ENCODE results near the gene MTREX.

Gene MTREX

DNA sequence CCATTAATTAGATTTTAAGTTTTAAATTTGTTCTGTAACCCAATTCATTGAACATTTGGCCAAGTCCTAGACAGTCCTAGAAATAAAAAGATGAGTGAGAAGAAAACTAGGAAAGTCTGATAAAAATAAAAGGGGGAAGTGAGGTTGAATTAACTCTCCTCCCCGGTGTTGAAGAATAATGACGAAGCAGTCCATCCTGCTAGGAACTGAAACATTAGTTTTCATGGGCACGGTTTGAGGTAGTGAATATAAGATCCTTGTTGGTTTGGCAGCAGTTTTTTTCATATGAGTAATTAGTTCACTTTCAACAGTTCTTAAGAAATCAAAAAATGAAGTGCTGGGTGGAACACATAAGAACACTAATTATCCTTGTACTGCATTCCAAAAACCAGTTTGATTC is 103.1 kb downstream of the MTREX start:
- no peak overlapping the region for H3K27ac Mint-ChIP-seq
- DNase-seq (no peak), ATAC-seq (replicated peaks) (peak; percentile 91 to 93)
- H3K4me1 Mint-ChIP-seq: peaks cover 3 to 6% of the 10 kb centered on the region in 2 donors
- no peaks in the 10 kb centered on the region for H3K9me3 Mint-ChIP-seq
- peaks cover 22 to 42% of the 10 kb centered on the region in 2 donors for H3K36me3 Mint-ChIP-seq
- H3K27me3 Mint-ChIP-seq: no peaks in the 10 kb centered on the region
- H3K4me3 Mint-ChIP-seq: no peak overlapping the region

DNA sequence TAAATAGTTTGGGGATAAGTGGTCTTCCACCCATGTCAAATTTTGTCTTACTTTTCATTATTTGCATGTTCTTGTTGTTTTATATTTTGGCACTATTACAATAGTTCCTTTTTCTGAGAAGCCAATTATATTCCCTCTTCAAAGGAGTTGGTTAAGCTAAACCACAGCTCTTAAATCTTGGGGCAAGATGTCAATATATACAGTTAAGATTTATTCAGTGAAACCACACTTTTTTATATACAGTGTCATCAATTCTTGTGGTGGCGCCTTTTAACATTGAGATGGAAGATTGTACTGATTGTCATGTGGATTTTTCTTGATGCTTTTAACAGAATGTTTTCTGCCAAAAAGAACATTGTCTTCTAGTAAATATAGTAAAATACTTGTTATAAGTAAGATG is 104.1 kb downstream of the MTREX start:
- H3K27ac Mint-ChIP-seq: no peak overlapping the region
- ATAC-seq (replicated peaks) (no peak), DNase-seq (no peak)
- H3K27me3 Mint-ChIP-seq: no peaks in the 10 kb centered on the region
- H3K4me3 Mint-ChIP-seq: no peak overlapping the region
- no peaks in the 10 kb centered on the region for H3K9me3 Mint-ChIP-seq
- peaks cover 3 to 6% of the 10 kb centered on the region in 2 donors for H3K4me1 Mint-ChIP-seq
- H3K36me3 Mint-ChIP-seq: peaks cover 21 to 41% of the 10 kb centered on the region in 2 donors

DNA sequence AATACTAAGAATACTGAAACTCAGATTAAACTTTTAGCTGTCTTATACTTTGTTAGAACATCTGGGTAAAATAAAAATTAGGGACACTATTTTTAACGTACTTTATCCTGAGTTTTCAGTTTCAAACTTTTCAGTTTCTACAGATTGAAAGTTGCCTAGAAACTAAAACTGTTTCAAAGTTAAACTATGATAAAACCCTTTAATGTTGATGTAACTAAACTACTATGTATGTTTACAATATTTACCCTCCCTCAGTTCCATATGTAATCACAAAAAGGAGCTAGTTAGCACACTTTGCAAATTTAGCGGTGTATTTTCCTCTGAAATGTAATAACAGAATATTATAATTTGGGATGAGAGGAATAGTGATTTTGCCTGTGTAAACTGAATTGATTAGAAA is 105.9 kb downstream of the MTREX start:
- ATAC-seq (replicated peaks) (no peak), DNase-seq (no peak)
- H3K27ac Mint-ChIP-seq: no peak overlapping the region

DNA sequence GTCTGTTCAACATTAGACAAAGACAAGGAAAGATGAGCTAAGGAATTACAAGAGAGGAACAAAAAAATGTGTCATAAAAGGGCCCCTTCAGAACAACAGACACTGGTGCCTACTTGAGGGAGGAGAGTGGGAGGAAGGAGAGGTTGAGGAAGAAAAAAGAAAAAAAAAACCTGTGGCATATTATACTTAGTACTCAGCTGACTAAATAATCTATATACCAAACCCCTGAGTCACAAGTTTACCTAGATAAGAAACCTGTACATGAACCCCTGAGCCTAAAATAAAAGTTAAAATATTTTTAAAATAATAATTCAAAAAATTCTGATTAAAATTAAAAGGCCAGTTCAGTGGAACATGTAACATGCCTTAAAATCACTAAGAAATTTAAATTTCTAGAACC is 107.3 kb downstream of the MTREX start:
- H3K36me3 Mint-ChIP-seq: peaks cover 17 to 42% of the 10 kb centered on the region in 2 donors
- no peak overlapping the region for H3K4me3 Mint-ChIP-seq
- H3K27ac Mint-ChIP-seq: no peak overlapping the region
- no peaks in the 10 kb centered on the region for H3K9me3 Mint-ChIP-seq
- no peak for DNase-seq
- ATAC-seq (replicated peaks): no peak
- no peaks in the 10 kb centered on the region for H3K27me3 Mint-ChIP-seq
- H3K4me1 Mint-ChIP-seq: peaks cover 0 to 6% of the 10 kb centered on the region in 2 donors

More for the DNA sequence above, 105.9 kb downstream of the MTREX start:
- Mint-ChIP-seq H3K27me3 (no peaks in the 10 kb centered on the region), H3K4me1 (peaks cover 0 to 6% of the 10 kb centered on the region in 2 donors), H3K4me3 (no peak overlapping the region), H3K36me3 (peaks cover 18 to 39% of the 10 kb centered on the region in 2 donors), H3K9me3 (no peaks in the 10 kb centered on the region)

DNA sequence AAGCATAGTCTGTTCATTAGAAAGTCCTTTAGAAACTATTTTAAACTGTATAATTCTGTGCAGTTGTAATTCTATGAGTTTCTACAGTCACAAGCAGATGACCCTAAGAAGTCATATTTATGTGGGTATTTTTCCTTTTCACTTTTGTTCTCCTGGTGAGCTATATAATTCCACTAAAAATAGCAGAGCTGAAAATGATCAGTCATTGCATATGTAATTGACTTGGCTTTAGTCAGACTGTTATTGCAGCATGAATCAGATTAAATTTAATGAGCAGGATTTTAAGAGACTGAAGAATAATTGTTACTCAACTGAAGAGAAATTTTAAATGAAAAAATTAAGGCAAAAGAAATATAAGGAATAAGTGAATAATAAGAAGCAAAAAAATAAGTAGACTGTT is 108.5 kb downstream of the MTREX start:
- ATAC-seq (replicated peaks): no peak
- no peaks in the 10 kb centered on the region for H3K27me3 Mint-ChIP-seq
- no peak for DNase-seq
- H3K36me3 Mint-ChIP-seq: peaks cover 19 to 48% of the 10 kb centered on the region in 2 donors
- no peak overlapping the region for H3K27ac Mint-ChIP-seq
- H3K9me3 Mint-ChIP-seq: no peaks in the 10 kb centered on the region
- no peak overlapping the region for H3K4me3 Mint-ChIP-seq
- H3K4me1 Mint-ChIP-seq: peaks cover 3 to 12% of the 10 kb centered on the region in 2 donors

DNA sequence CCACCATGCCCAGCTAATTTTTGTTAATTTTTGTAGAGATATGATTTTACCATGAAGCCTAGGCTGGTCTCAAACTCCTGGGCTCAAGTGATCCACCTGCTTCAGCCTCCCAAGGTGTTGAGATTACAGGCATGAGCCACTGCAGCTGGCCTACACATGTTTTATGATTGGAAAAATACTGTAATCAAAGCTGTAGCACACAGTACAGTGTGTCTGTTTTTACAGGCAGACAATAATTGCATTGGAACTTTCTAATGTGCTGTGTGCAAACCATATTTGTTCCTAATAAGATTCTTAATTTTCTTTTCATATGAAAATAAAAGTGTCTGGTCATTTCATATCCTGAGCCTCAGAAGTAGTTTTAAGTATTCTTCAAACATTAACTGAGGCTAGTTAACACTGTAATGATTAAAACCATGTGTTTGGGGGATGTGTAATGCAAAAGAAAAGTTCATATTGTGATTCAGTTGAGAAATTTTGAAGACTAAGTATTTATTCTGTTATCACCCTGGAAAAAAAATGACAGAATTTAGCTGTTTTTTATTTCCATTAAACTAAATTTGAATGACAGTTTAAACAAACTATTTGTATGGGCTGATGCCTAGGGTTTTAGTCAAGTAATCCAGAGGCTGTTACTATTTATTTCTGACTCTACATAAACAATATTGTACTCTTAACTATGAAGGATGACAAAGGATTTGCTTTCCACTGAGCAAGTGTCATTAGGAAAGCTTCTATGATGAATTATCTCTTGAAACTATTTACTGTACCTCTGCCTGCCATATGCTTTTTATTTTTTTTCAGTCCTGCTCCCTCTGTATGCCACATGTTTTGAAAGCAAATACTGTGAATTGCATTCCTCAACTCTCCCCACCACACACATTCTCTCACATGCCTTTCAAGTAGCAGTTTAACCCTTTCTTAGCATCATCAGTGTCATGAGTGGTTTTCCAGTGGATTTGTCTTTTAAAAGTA is 111.5 kb downstream of the MTREX start:
- no peak overlapping the region for H3K4me3 Mint-ChIP-seq
- peaks cover 39 to 57% of the 10 kb centered on the region in 2 donors for H3K36me3 Mint-ChIP-seq
- no peaks in the 10 kb centered on the region for H3K27me3 Mint-ChIP-seq
- no peaks in the 10 kb centered on the region for H3K9me3 Mint-ChIP-seq
- DNase-seq (no peak), ATAC-seq (replicated peaks) (no peak)
- H3K4me1 Mint-ChIP-seq: peaks cover 3 to 12% of the 10 kb centered on the region in 2 donors
- H3K27ac Mint-ChIP-seq: peak overlapping the region; percentile 15

DNA sequence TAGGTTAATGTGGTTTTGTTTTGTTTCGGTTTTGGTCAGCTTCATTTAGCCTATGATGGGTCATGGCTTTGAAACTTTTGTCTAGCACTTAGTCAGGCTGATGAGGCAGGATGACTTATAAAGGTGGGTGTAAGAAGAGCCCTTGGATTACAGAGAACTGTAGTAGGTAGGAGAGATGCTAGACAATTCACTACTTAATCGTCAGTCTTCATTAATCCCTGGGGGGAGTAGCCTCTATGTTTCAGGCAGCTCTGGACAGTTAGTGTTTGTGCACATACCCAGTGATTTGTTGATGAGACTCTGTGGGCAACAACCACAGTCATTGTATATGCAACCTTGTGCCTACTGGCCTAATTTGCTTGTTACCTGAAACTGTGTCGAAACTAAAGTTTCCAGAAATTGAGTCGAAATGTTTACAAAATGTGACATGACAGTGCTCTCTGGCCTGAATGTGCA is 113.3 kb downstream of the MTREX start:
- Mint-ChIP-seq H3K27me3 (no peaks in the 10 kb centered on the region), H3K4me3 (no peak overlapping the region), H3K4me1 (peaks cover 3 to 12% of the 10 kb centered on the region in 2 donors), H3K9me3 (no peaks in the 10 kb centered on the region), H3K27ac (no peak overlapping the region), H3K36me3 (peaks cover 39 to 56% of the 10 kb centered on the region in 2 donors)
- ATAC-seq (replicated peaks) (peak; percentile 98 to 99), DNase-seq (no peak)

DNA sequence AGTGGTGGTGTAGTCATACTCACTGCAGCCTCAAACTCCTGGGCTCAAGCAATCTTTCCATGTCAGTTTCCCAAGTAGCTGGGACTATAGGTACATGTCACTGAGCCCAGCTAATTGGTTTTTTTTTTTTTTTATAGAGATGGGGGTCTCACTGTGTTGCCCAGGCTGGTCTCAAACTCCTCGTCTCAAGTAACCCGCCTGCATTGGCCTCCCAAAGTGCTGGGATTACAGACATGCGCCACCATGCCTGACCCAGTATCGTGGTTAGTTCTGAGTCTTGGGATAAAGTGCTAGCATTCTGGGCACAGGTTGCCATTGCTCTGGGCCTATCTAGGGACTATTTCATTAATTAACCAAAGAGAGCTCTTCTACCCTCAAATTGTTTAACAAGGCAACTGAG is 118.7 kb downstream of the MTREX start:
- no peak overlapping the region for H3K4me3 Mint-ChIP-seq
- no peaks in the 10 kb centered on the region for H3K27me3 Mint-ChIP-seq
- ATAC-seq (replicated peaks): no peak
- DNase-seq: no peak
- peaks cover 66 to 77% of the 10 kb centered on the region in 2 donors for H3K36me3 Mint-ChIP-seq
- no peaks in the 10 kb centered on the region for H3K4me1 Mint-ChIP-seq
- no peak overlapping the region for H3K27ac Mint-ChIP-seq
- peaks cover 18 to 20% of the 10 kb centered on the region in 2 donors for H3K9me3 Mint-ChIP-seq

DNA sequence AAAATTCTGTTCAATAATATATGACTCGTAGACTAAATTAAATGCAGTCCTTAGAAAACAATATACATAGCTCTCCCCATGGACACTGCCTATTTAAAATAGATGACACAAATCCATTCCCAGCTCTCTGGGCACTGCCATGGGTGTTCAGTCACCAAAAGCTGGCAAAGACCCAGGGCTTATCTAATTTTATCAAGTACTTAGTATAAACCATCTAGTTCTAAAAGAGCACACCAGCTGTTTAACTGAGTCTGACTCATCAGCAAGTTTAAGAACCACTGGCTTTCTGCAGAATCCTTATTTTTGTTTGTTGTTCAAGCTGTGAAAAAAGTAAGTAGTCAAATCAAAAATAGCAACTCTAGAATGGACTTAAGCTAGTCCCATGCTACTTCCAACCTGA is 119.4 kb downstream of the MTREX start:
- Mint-ChIP-seq H3K27ac (no peak overlapping the region), H3K27me3 (no peaks in the 10 kb centered on the region), H3K4me1 (no peaks in the 10 kb centered on the region), H3K36me3 (peaks cover 67 to 83% of the 10 kb centered on the region in 2 donors), H3K9me3 (peaks cover 20 to 23% of the 10 kb centered on the region in 2 donors), H3K4me3 (no peak overlapping the region)
- ATAC-seq (replicated peaks): no peak
- no peak for DNase-seq

DNA sequence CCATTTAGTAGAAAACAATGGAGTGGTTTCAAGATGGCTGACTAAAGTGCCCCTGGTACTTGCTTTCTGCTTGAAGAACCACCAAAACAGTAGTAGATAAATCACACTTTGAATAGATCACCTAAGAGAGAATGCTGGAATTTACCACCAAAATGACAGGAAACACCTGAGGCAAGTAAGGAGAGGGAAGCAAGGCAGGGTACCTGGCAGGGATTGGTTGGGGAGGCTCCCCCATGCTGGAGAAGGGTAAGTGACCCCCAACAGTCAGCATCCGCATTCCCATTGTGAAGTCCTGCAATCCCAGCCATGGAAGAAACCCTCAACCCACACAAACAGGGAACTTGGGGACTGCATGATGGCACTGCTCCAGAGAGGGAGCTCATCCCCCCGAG is 121.4 kb downstream of the MTREX start:
- peaks cover 29 to 30% of the 10 kb centered on the region in 2 donors for H3K9me3 Mint-ChIP-seq
- DNase-seq (no peak), ATAC-seq (replicated peaks) (no peak)
- no peaks in the 10 kb centered on the region for H3K27me3 Mint-ChIP-seq
- no peaks in the 10 kb centered on the region for H3K4me1 Mint-ChIP-seq
- peaks cover 58 to 82% of the 10 kb centered on the region in 2 donors for H3K36me3 Mint-ChIP-seq
- peak overlapping the region; percentile 1 for H3K27ac Mint-ChIP-seq
- no peak overlapping the region for H3K4me3 Mint-ChIP-seq

DNA sequence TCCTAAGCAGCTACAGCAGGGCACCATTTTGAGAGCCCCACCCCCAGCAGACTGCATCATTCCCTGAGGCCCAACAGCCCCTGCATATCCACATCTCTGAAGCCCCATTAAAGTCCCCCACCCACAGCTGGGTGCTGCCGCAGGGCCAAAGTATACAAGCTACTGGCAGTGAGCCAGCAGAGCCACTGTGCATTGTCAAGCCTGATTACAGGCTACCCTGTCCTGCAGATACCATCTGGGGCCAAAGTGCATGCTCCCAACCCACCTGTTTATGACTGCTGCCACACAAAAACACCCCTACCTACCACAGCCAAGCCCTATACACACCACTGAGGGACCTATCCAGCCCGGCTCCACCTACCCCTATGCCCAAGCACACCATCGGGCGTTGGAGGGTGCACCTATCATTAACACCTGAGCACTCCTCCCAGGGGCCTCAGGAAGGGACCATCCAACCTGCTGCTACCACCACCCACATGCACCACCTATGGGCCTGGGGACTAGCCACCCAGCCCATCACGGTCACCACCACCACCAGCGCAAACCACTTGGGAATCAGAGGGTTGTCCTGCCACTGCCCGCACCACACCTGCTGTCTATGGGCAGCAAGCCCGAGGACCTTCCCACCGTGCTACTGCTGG is 121.9 kb downstream of the MTREX start:
- ATAC-seq (replicated peaks): no peak
- peak overlapping the region; percentile 14 for H3K27ac Mint-ChIP-seq
- no peak for DNase-seq
- H3K9me3 Mint-ChIP-seq: peaks cover 32 to 33% of the 10 kb centered on the region in 2 donors
- H3K27me3 Mint-ChIP-seq: no peaks in the 10 kb centered on the region
- H3K4me1 Mint-ChIP-seq: no peaks in the 10 kb centered on the region
- no peak overlapping the region for H3K4me3 Mint-ChIP-seq
- H3K36me3 Mint-ChIP-seq: peaks cover 57 to 84% of the 10 kb centered on the region in 2 donors

DNA sequence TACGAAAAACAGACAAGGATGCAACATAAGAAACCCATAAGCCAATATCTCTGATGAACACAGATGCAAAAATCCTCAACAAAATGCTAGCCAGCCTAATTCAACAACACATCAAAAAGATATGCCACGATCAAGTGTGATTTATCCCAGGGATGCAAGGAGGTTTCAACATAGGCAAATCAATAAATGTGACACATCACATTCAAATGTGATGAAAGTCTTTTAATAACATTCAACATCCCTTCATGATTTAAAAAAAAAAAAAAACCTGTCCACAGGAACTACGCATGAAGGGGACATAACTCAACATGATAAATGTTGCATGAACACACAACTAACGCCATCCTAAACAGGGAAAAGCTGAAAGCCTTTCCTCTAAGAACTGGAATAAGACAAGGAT is 124.8 kb downstream of the MTREX start:
- DNase-seq (no peak), ATAC-seq (replicated peaks) (no peak)
- no peak overlapping the region for H3K4me3 Mint-ChIP-seq
- H3K36me3 Mint-ChIP-seq: peaks cover 65 to 86% of the 10 kb centered on the region in 2 donors
- peak overlapping the region; percentile 57 for H3K27ac Mint-ChIP-seq
- peaks cover 0 to under 1% of the 10 kb centered on the region in 2 donors for H3K4me1 Mint-ChIP-seq
- peaks cover 43 to 44% of the 10 kb centered on the region in 2 donors for H3K9me3 Mint-ChIP-seq
- no peaks in the 10 kb centered on the region for H3K27me3 Mint-ChIP-seq

DNA sequence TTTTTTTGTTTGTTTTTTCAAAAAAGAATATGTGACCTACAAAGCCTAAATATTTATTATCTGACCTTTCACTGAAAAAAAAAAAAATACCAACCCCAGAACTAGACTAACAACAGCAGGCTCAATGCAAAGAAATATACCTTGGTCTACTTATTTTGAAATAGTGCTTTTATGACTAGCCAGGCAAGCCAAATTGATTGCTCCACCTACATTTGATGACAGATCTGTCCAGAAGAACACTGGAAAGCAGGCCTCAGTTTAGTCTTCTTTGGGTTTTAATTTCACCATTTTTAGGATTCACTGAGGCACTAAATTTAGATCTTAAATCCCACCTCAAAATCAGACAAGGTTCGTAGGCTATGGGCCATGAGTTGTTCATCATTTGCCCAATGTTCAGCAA is 129.7 kb downstream of the MTREX start:
- no peaks in the 10 kb centered on the region for H3K27me3 Mint-ChIP-seq
- no peak for ATAC-seq (replicated peaks)
- peaks cover 18 to 21% of the 10 kb centered on the region in 2 donors for H3K9me3 Mint-ChIP-seq
- no peak for DNase-seq
- H3K4me1 Mint-ChIP-seq: peaks cover 16 to 31% of the 10 kb centered on the region in 2 donors
- H3K27ac Mint-ChIP-seq: no peak overlapping the region
- H3K4me3 Mint-ChIP-seq: no peak overlapping the region
- peaks cover 33 to 56% of the 10 kb centered on the region in 2 donors for H3K36me3 Mint-ChIP-seq

DNA sequence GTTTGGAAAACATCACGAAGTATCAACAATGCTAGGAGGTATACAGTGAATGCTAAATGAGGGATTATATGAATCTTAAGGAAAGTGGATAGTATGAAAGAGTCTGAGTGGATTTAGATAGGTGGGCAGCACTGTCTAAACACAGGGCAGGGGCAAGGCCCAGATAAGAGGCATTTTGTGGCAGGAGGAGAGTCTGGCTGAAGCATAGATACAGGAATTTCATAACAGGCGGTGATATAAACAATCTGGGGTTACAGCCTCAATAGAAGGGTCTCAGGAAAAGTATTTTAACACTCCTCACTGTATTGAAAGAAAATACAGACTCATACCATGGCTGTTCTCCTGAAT is 130.0 kb downstream of the MTREX start:
- Mint-ChIP-seq H3K36me3 (peaks cover 30 to 55% of the 10 kb centered on the region in 2 donors), H3K4me3 (no peak overlapping the region), H3K4me1 (peaks cover 16 to 31% of the 10 kb centered on the region in 2 donors), H3K27me3 (no peaks in the 10 kb centered on the region), H3K27ac (peak overlapping the region; percentile 25), H3K9me3 (peaks cover 15 to 17% of the 10 kb centered on the region in 2 donors)
- DNase-seq (no peak), ATAC-seq (replicated peaks) (no peak)
